Mesothelial cell of epicardium (in vitro differentiated cells): ENCODE results near the gene CAMTA1. TPM values are rescaled to one million over a fixed set of nuclear protein-coding genes. Genes with fewer than 3 reads are reported as not detected.

Experiments
- DNase-seq, 2 experiments: peaks; one replicate each; pipeline ENCODE4 v3.0.0; 2021; ENCODE audit warnings: low spot score in 2 of 2; ENCODE audit not compliant: unreplicated experiment in 2 of 2
- H3K27ac Mint-ChIP-seq: 2 replicates; pipeline ENCODE4 v1.8.0; 2021; ENCODE audit warnings: mixed read lengths
- H3K27me3 Mint-ChIP-seq: 2 replicates; pipeline ENCODE4 v1.8.0; 2021; ENCODE audit warnings: low read depth, mixed read lengths
- H3K36me3 Mint-ChIP-seq: 2 replicates; pipeline ENCODE4 v1.8.0; 2021; ENCODE audit warnings: mixed read lengths
- H3K4me1 Mint-ChIP-seq: 2 replicates; pipeline ENCODE4 v1.8.0; 2021; ENCODE audit warnings: mixed read lengths
- H3K4me3 Mint-ChIP-seq: 2 replicates; pipeline ENCODE4 v1.8.0; 2021; ENCODE audit warnings: mild to moderate bottlenecking, moderate library complexity, mixed read lengths
- H3K9me3 Mint-ChIP-seq: 2 replicates; pipeline ENCODE4 v1.8.0; 2021; ENCODE audit warnings: mixed read lengths
- total RNA-seq: library from RNA; stranded (reverse); gene quantifications from 3 replicates; pipeline ENCODE4 v1.2.1, GENCODE V29; 2021
- TF ChIP-seq, protein P1 (sequence below): fragments of 200-600 bp; sonication (generic); IDR thresholded peaks from one replicate; pipeline ENCODE4 v1.5.0; 2021; ENCODE audit warnings: antibody characterized with exemption; ENCODE audit not compliant: unreplicated experiment

The CAMTA1 gene
- total RNA-seq, 1 donor from 2014 or later, result 70.4 TPM

DNA sequence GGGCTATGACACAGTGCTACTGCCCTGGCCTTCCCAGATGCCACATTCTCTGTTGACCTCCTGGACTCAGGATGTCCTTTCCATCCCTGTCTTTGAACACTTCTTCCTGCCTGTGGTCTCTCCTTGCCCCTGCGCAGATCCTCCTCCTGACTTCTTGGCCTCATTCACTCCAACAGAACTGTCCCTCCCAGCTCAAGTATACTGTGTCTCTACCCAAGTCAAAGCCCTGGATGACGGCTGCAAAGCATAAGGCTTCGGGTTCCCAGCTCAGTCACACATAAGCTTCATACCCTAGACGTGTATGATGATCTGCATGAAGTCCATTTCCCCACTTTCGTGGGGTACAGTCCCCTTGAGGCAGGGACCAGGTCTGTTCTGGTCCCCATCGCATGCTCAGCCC, 657.7 kb downstream of the CAMTA1 start:
- no peak for DNase-seq
- Mint-ChIP-seq H3K27me3 (no peaks in the 10 kb centered on the region), H3K4me1 (peaks cover 6% of the 10 kb centered on the region), H3K27ac (no peak overlapping the region), H3K9me3 (no peaks in the 10 kb centered on the region), H3K4me3 (no peak overlapping the region), H3K36me3 (no peaks in the 10 kb centered on the region)
- TF ChIP-seq, protein P1, sequence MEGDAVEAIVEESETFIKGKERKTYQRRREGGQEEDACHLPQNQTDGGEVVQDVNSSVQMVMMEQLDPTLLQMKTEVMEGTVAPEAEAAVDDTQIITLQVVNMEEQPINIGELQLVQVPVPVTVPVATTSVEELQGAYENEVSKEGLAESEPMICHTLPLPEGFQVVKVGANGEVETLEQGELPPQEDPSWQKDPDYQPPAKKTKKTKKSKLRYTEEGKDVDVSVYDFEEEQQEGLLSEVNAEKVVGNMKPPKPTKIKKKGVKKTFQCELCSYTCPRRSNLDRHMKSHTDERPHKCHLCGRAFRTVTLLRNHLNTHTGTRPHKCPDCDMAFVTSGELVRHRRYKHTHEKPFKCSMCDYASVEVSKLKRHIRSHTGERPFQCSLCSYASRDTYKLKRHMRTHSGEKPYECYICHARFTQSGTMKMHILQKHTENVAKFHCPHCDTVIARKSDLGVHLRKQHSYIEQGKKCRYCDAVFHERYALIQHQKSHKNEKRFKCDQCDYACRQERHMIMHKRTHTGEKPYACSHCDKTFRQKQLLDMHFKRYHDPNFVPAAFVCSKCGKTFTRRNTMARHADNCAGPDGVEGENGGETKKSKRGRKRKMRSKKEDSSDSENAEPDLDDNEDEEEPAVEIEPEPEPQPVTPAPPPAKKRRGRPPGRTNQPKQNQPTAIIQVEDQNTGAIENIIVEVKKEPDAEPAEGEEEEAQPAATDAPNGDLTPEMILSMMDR, result no peak

DNA sequence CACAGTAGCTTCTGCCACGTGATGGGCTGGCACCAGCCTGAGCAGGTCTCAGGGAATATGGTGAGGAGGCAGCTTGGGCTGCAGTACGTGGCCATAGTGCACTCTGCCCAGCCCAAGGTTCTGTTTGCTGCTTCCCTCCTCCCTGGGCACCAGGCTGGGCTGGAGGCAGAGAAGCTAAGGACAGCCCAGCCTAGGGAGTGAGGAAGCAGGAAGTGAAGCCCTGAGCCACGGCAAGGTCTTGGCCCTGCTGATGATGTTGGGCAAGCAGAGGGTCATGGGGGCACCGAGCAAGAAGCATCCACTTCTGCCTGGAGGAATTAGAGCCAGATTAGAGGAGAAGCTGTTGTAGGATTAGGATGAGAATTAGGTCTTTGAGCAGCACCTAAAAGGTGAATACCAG, 659.1 kb downstream of the CAMTA1 start:
- no peaks in the 10 kb centered on the region for H3K9me3 Mint-ChIP-seq
- H3K4me3 Mint-ChIP-seq, result no peak overlapping the region
- H3K36me3 Mint-ChIP-seq, result no peaks in the 10 kb centered on the region
- H3K27me3 Mint-ChIP-seq, result no peaks in the 10 kb centered on the region
- no peak for DNase-seq
- TF ChIP-seq, protein P1, result no peak
- peaks cover 6% of the 10 kb centered on the region for H3K4me1 Mint-ChIP-seq
- no peak overlapping the region for H3K27ac Mint-ChIP-seq

DNA sequence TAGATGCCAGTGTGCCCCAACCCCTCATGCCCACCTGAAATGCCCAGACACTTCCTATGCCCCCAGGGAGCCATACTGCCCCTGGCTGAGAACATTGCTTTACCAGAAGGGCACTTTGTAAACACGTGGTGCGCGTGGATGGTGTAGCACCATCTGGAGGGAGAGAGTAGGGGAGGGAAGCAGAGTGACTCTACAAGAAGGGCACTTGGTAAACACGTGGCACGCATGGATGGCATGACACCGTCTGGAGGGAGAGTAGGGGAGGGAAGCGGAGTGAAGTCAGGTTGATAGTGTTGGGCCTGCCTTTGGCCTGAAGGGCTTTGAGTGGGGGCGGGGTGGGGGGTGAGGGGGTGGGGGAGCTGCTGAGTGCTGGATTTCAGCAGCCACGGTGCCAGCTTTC, 661.8 kb downstream of the CAMTA1 start:
- no peaks in the 10 kb centered on the region for H3K27me3 Mint-ChIP-seq
- H3K36me3 Mint-ChIP-seq, result no peaks in the 10 kb centered on the region
- TF ChIP-seq, protein P1, result no peak
- no peaks in the 10 kb centered on the region for H3K9me3 Mint-ChIP-seq
- H3K27ac Mint-ChIP-seq, result no peak overlapping the region
- DNase-seq, result no peak
- peaks cover 6% of the 10 kb centered on the region for H3K4me1 Mint-ChIP-seq
- H3K4me3 Mint-ChIP-seq, result no peak overlapping the region

DNA sequence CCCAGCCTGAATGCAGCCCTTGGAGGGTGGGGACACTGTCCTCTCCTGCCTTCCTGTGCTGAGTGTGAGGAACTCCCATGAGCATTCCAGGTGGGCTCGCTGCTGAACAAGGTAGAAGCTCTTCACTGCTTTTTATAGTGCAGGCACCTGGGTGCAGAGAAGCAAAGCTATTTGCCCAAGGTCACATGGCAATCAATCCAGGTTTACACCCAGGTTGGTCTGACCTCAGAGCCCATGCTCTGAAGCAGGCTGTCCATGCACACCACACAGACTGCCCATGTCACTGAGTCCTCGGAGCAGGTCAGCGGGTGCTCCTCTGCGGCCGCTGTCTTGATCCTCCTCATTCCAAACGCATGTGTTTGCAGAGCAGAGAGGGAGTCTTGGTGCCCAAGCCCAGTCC, 662.5 kb downstream of the CAMTA1 start:
- no peaks in the 10 kb centered on the region for H3K9me3 Mint-ChIP-seq
- TF ChIP-seq, protein P1, result no peak
- H3K4me3 Mint-ChIP-seq, result no peak overlapping the region
- no peaks in the 10 kb centered on the region for H3K27me3 Mint-ChIP-seq
- no peak overlapping the region for H3K27ac Mint-ChIP-seq
- peaks cover 6% of the 10 kb centered on the region for H3K4me1 Mint-ChIP-seq
- DNase-seq, result no peak
- no peaks in the 10 kb centered on the region for H3K36me3 Mint-ChIP-seq

DNA sequence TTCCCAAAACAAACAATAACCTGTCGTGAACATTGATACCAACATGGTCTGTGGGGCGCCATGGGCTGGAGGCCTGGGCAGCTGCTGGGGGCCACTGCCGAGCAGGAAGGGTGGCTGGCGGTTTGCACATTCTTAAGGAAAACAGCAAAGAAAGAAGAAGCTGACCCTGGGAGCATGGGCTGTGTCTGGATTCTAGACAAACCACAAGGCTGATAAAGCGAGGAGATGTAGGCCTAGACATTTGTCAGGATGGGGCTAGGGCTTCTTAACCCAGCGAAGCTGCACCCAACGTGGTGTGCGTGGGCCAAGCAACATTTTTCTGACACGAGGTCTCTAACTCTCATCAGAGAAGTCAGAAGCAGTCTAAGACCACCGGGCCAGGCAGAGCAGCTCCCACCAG, 663.7 kb downstream of the CAMTA1 start:
- no peaks in the 10 kb centered on the region for H3K36me3 Mint-ChIP-seq
- no peaks in the 10 kb centered on the region for H3K27me3 Mint-ChIP-seq
- no peak overlapping the region for H3K27ac Mint-ChIP-seq

More for the DNA sequence above, 663.7 kb downstream of the CAMTA1 start:
- H3K9me3 Mint-ChIP-seq, result no peaks in the 10 kb centered on the region
- peaks cover 6% of the 10 kb centered on the region for H3K4me1 Mint-ChIP-seq
- no peak for DNase-seq
- TF ChIP-seq, protein P1, result no peak
- H3K4me3 Mint-ChIP-seq, result no peak overlapping the region
